Heart left ventricle (tissue), 16 donors: ENCODE results near the gene VSTM2L. TPM values are rescaled to one million over a fixed set of nuclear protein-coding genes. Genes with fewer than 3 reads are reported as not detected.

ENCODE experiments used
- ATAC-seq, 4 donors: fragments of 200-7000 bp; cut with Tn5 transposase; one replicate each; pipeline ENCODE4 v1.9.1; 2020 to 2022; ENCODE audit warnings: moderate library complexity in 4 of 4, mild to moderate bottlenecking in 3 of 4, moderate number of reproducible peaks in 1 of 4
- DNase-seq, 5 donors: peaks; one replicate each; pipeline ENCODE4 v3.0.0-alpha.2; 2020
- H3K27ac ChIP-seq, 12 donors: fragments of 200-600 bp; sonication (generic) in 4 of 12; one replicate each; pipeline versions ENCODE4 v1.5.0 to v1.8.0; 2016 to 2022; ENCODE audit warnings: mild to moderate bottlenecking in 2 of 12
- H3K27me3 ChIP-seq, 9 donors: fragments of 200-600 bp; sonication (generic) in 2 of 9; one replicate each; pipeline versions ENCODE4 v1.5.1 to v1.8.0; 2016 to 2022; ENCODE audit warnings: mild to moderate bottlenecking in 3 of 9
- H3K36me3 ChIP-seq, 9 donors: fragments of 200-600 bp; sonication (generic) in 2 of 9; one replicate each; pipeline versions ENCODE4 v1.5.0 to v1.8.0; 2018 to 2022; ENCODE audit warnings: mild to moderate bottlenecking in 2 of 9
- H3K4me1 ChIP-seq, 12 donors: fragments of 200-600 bp; sonication (generic) in 4 of 12; one replicate each; pipeline versions ENCODE4 v1.5.0 to v1.8.0; 2016 to 2022; ENCODE audit warnings: mild to moderate bottlenecking in 3 of 12
- H3K4me3 ChIP-seq, 12 donors: fragments of 200-600 bp; sonication (generic) in 4 of 12; one replicate each; pipeline versions ENCODE4 v1.5.0 to v1.8.0; 2017 to 2022; ENCODE audit warnings: mild to moderate bottlenecking in 9 of 12, moderate library complexity in 4 of 12
- H3K9me3 ChIP-seq, 12 donors: fragments of 200-600 bp; sonication (generic) in 4 of 12; one replicate each; pipeline versions ENCODE4 v1.5.0 to v1.8.0; 2016 to 2022; ENCODE audit warnings: mild to moderate bottlenecking in 1 of 12
- POLR2A ChIP-seq, 2 donors: fragments of 450-650 bp; IDR thresholded peaks; one replicate each; pipeline ENCODE4 v1.6.1; 2017; ENCODE audit warnings: antibody characterized with exemption in 2 of 2, mild to moderate bottlenecking in 2 of 2, moderate library complexity in 2 of 2
- WGBS, 4 donors: extraction: QIAGEN DNeasy Blood & Tissue Kit in 2 of 4; methylation state at CpG; one replicate each; pipeline versions ENCODE4 v1.1.5 to v1.1.7; 2013 to 2018; 5-methylcytosine and 5-hydroxymethylcytosine counted together
- intact Hi-C, 10 donors: fragments of 100-400 bp; cut with DNase I; formaldehyde crosslinking; loops; one replicate each; pipeline versions ENCODE4 v1.11.1 to v1.14.2; 2022
- polyA plus RNA-seq, 2 donors: library from polyadenylated mRNA; stranded (reverse); fragments of 200-250 nt; gene quantifications; one replicate each; pipeline ENCODE4 v1.2.3, GENCODE V29; 2013
- total RNA-seq, 9 donors: library from RNA; depleted of rRNA in 2 of 9; stranded (reverse); fragments of >200 nt in 2 of 9; fragmentation: NEBNext Ultra II Directional in 3 of 9; extraction: Animal tissue kit (Norgen Biotek cat#: 25700) in 3 of 9; gene quantifications; one replicate each; pipeline versions ENCODE4 v1.1.0 to v1.2.4, GENCODE V29; 2016 to 2023
- TF ChIP-seq, protein P1 (sequence below), 12 donors: fragments of 200-600 bp; sonication (generic) in 4 of 12; IDR thresholded peaks; one replicate each; pipeline versions ENCODE4 v1.5.0 to v1.8.0; 2018 to 2022; ENCODE audit warnings: antibody characterized with exemption in 12 of 12, mild to moderate bottlenecking in 5 of 12
- donor health status: ischemic (EF 13 %, LVEDD 7.1; RV severe dilation, severe dysfunction).
- donor health status: healthy with polysubstance abuse.
- donor health status: DM: no; HTN: yes; CAD: no.
- donor health status: DM: no; HTN: no; CAD: no.
- donor health status: ischemic (EF 25% LVEDD 6.9; RV normal size, moderate dysfunction).
- donor health status: ischemic (EF 25% LVEDD 5.7; RV mildly dilated, moderate dysfunction).
- donor health status: healthy.
- donor health status: DM: yes; HTN: yes; CAD: no.
- donor health status: ischemic (EF 35%, LVEDD 5.7; RV mildly dilated, moderate dysfunction).
- donor health status: nonischemic (EF 11% LVEDD 7.7; RV severe dilation, severe dysfunction).
- donor health status: DM: yes; HTN: yes; CAD: no.
- donor health status: PGD.
- donor health status: ischemic (EF 29% LVEDD 5.4; RV normal size, mild dysfunction).
- donor health status: nonischemic (EF 23%, LVEDD 6.1; RV moderate dilation, normal function).

The VSTM2L gene
- total and polyA plus RNA-seq, 11 donors: 3.7 to 49.5 (median 17.4) TPM

GRCh38 chr20:37988306-37988954 is 85.5 kb downstream of the VSTM2L start:
- Histone ChIP-seq H3K9me3 (no peaks in the 10 kb centered on the region), H3K27me3 (no peaks in the 10 kb centered on the region), H3K4me3 (no peak overlapping the region), H3K36me3 (peaks cover 0 to 23% (median under 1%) of the 10 kb centered on the region in 9 donors), H3K4me1 (peaks cover 7 to 92% (median 62%) of the 10 kb centered on the region in 12 donors), H3K27ac (peak overlapping the region; percentile 48 to 93 (median 83))
- TF ChIP-seq, protein P1, sequence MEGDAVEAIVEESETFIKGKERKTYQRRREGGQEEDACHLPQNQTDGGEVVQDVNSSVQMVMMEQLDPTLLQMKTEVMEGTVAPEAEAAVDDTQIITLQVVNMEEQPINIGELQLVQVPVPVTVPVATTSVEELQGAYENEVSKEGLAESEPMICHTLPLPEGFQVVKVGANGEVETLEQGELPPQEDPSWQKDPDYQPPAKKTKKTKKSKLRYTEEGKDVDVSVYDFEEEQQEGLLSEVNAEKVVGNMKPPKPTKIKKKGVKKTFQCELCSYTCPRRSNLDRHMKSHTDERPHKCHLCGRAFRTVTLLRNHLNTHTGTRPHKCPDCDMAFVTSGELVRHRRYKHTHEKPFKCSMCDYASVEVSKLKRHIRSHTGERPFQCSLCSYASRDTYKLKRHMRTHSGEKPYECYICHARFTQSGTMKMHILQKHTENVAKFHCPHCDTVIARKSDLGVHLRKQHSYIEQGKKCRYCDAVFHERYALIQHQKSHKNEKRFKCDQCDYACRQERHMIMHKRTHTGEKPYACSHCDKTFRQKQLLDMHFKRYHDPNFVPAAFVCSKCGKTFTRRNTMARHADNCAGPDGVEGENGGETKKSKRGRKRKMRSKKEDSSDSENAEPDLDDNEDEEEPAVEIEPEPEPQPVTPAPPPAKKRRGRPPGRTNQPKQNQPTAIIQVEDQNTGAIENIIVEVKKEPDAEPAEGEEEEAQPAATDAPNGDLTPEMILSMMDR (IDR thresholded peaks at IDR 0.05): no peak
- no peak for TF ChIP-seq POLR2A (IDR thresholded peaks at IDR 0.05)
- ATAC-seq (no peak), DNase-seq (no peak)
- WGBS, 4 donors: 77 to 89% (median 83%) methylated on average over 5 of the region's 5 CpGs
- intact Hi-C loops: loop anchor here in 1 of 10 donors (2.0 kb wide), 1 partner anchor 108 kb away; no protein-coding TSS in a partner anchor

DNA sequence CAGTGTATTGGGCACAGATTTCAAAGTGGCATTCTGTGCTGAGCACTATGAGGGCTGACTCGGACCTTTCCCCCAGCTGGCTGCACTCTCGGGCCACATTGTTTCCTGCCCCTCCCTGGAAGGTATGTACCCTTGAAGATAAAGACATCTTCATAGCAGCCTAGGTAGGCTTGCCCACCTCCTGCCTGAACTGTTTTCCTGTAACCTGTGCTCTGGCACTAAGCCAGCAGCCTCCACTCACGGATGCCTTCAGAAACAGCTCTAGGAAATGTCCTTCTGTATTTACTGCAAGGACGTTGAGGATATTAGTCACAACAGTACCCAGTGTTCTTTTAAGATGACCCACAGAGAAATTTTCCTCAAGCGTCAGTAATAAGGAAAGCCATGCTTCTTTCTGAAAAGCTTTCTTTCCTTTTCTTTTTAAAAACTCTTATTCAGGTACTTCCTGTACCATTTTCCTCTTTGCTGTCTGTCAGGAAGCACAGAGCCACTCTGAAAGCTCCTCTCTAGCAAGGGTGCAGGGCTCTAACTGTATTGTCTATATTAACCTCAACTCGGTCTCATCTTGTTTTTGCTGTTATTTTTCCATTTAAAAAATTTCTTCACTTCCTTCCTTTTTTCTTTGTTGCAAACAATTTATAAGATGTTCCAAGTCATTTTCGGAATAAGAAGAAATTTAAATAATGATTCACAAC is 86.8 kb downstream of the VSTM2L start:
- Histone ChIP-seq H3K27me3 (no peaks in the 10 kb centered on the region), H3K4me1 (peaks cover 7 to 90% (median 53%) of the 10 kb centered on the region in 12 donors), H3K4me3 (no peak overlapping the region), H3K36me3 (peaks cover 0 to 35% (median 10%) of the 10 kb centered on the region in 9 donors), H3K9me3 (no peaks in the 10 kb centered on the region), H3K27ac (peak overlapping the region; percentile 68 to 93 (median 83))
- ATAC-seq (peak in 2 of 4 donors; percentile 6 to 46), DNase-seq (peak in 2 of 5 donors; percentile 53 to 78)
- TF ChIP-seq POLR2A (IDR thresholded peaks at IDR 0.05): no peak
- TF ChIP-seq, protein P1 (IDR thresholded peaks at IDR 0.05): no peak
- WGBS, 4 donors: 37 to 44% (median 40%) methylated on average over 7 of the region's 7 CpGs
- intact Hi-C loops: loop anchor here (2.0 to 10.0 kb wide), 12 partner anchors 82 to 427 kb away; partner anchors contain the start of gene VSTM2L (in 3 of the 10)

DNA sequence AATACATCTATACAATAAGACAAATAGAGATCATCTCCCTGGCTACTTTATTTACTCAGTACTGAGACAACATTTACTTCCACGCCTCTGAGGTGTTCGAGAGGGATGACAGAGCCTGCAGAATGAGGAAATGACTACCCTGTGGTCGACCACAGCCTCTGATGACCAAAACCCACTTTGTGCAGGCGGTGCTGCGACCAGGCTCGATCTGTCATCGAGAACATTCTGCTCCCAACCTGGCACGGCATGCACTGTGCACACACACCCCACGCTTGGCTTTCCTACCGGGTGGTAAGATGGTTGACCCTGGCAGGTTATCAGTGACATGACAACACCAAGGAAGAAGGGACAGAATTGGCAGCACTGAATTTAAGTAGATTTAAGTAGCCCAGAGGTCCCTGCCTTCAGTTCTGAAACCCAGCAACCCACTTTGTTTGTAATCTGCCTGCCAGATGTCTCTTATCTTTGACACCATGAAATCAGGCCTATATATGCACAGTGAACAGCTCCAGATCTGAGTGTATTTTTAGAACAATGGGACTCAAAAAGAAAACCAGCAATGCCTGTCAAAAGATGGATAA is 87.7 kb downstream of the VSTM2L start:
- ATAC-seq: peak; percentile 66 to 75 (median 74)
- no peak overlapping the region for H3K4me3 ChIP-seq

More for the DNA sequence above, 87.7 kb downstream of the VSTM2L start:
- no peaks in the 10 kb centered on the region for H3K27me3 ChIP-seq
- H3K4me1 ChIP-seq: peaks cover 7 to 89% (median 53%) of the 10 kb centered on the region in 12 donors
- H3K36me3 ChIP-seq: peaks cover 0 to 44% (median 19%) of the 10 kb centered on the region in 9 donors
- DNase-seq: peak; percentile 52 to 92 (median 76)
- no peak for TF ChIP-seq POLR2A (IDR thresholded peaks at IDR 0.05)
- TF ChIP-seq, protein P1 (IDR thresholded peaks at IDR 0.05): no peak
- intact Hi-C loops: loop anchor here (5.0 to 10.0 kb wide), 11 partner anchors 83 to 428 kb away; partner anchors contain the start of gene VSTM2L (in 3 of the 10)
- no peaks in the 10 kb centered on the region for H3K9me3 ChIP-seq
- peak overlapping the region; percentile 68 to 93 (median 83) for H3K27ac ChIP-seq
- 28 to 52% (median 43%) methylated on average over 6 to 10 of the region's 10 CpGs for WGBS, 4 donors
